CD4-positive, alpha-beta memory T cell (primary cell): Measurements from ENCODE around the gene INPP4B. TPM values are rescaled to one million over a fixed set of nuclear protein-coding genes. Genes with fewer than 3 reads are reported as not detected.

Source experiments
- CTCF ChIA-PET: fragments of 350-600 bp; sonication (Branson Sonifier 250); formaldehyde crosslinking; loops from one replicate; lab custom pipeline; 2021; ENCODE audit warnings: inconsistent platforms; ENCODE audit not compliant: partially characterized antibody; lab: Charles Lee
- POLR2A ChIA-PET: fragments of 350-600 bp; sonication (Branson Sonifier 250); formaldehyde crosslinking; loops from one replicate; lab custom pipeline; 2021; ENCODE audit not compliant: partially characterized antibody; lab: Charles Lee
- DNase-seq, 5 donors: peaks; one replicate each; pipeline versions ENCODE4 v3.0.0 to v3.0.0-alpha.2; 2020 to 2022; ENCODE audit warnings: mixed read lengths in 1 of 5
- H3K27ac ChIP-seq: one replicate; pipeline ENCODE4 v1.7.0; 2013; ENCODE audit warnings: low read depth, low read length
- H3K27me3 ChIP-seq: 2 replicates; pipeline ENCODE4 v1.7.0; 2013; ENCODE audit warnings: mild to moderate bottlenecking, low read length, moderate library complexity; ENCODE audit not compliant: insufficient read depth
- H3K36me3 ChIP-seq: 2 replicates; pipeline ENCODE4 v1.7.0; 2013; ENCODE audit warnings: mild to moderate bottlenecking, low read length, moderate library complexity; ENCODE audit not compliant: insufficient read depth
- H3K4me1 ChIP-seq: 2 replicates; pipeline ENCODE4 v1.7.0; 2013; ENCODE audit warnings: mild to moderate bottlenecking, low read length, moderate library complexity; ENCODE audit not compliant: insufficient read depth
- H3K4me3 ChIP-seq, 2 donors: one replicate each; pipeline ENCODE4 v1.7.0; 2013; ENCODE audit warnings: low read length in 2 of 2, mild to moderate bottlenecking in 1 of 2
- H3K9me3 ChIP-seq, 2 donors: one replicate each; pipeline ENCODE4 v1.7.0; 2013; ENCODE audit warnings: low read length in 2 of 2, control low read depth in 1 of 2; ENCODE audit not compliant: control insufficient read depth in 1 of 2
- H3K27ac Mint-ChIP-seq, 7 donors: one replicate each; pipeline ENCODE4 v1.8.0; 2020 to 2021; ENCODE audit warnings: mixed read lengths in 7 of 7, mild to moderate bottlenecking in 6 of 7, inconsistent platforms in 3 of 7, moderate library complexity in 3 of 7
- H3K27me3 Mint-ChIP-seq, 2 donors: one replicate each; pipeline ENCODE4 v1.8.0; 2020 to 2021; ENCODE audit warnings: mixed read lengths in 2 of 2
- H3K36me3 Mint-ChIP-seq, 2 donors: one replicate each; pipeline ENCODE4 v1.8.0; 2020 to 2021; ENCODE audit warnings: mixed read lengths in 2 of 2, inconsistent platforms in 1 of 2, mild to moderate bottlenecking in 1 of 2
- H3K4me1 Mint-ChIP-seq, 4 donors: one replicate each; pipeline ENCODE4 v1.8.0; 2020 to 2021; ENCODE audit warnings: mixed read lengths in 4 of 4, mild to moderate bottlenecking in 1 of 4
- H3K4me3 Mint-ChIP-seq, 8 donors: one replicate each; pipeline ENCODE4 v1.8.0; 2020 to 2021; ENCODE audit warnings: mixed read lengths in 8 of 8, mild to moderate bottlenecking in 7 of 8, moderate library complexity in 6 of 8, inconsistent platforms in 3 of 8
- H3K9me3 Mint-ChIP-seq, 8 donors: one replicate each; pipeline ENCODE4 v1.8.0; 2020 to 2021; ENCODE audit warnings: mixed read lengths in 8 of 8, mild to moderate bottlenecking in 5 of 8, inconsistent platforms in 3 of 8, moderate library complexity in 1 of 8
- intact Hi-C: fragments of 100-400 bp; cut with micrococcal nuclease; formaldehyde crosslinking; loops from one replicate; pipeline ENCODE4 v1.15.1; 2023
- polyA plus RNA-seq, 2 donors: library from polyadenylated mRNA; unstranded; fragments of 300-500 nt; fragmentation: Illumina TruSeq; gene quantifications; one replicate each; pipeline ENCODE4 v1.2.3, GENCODE V29; 2021
- total RNA-seq, 2 experiments: library from RNA; stranded (reverse); gene quantifications; one replicate each; pipeline ENCODE4 v1.2.3, GENCODE V29; 2021

Gene INPP4B
- total and polyA plus RNA-seq, 4 experiments from 2014 or later, result 76.7 to 112 (median 80.8) TPM

GRCh38 chr4:141999446-142000143 is 846.5 kb downstream of the INPP4B start:
- no peak overlapping the region for H3K27ac Mint-ChIP-seq
- intact Hi-C loops, result no loop called here
- Histone ChIP-seq H3K36me3 (no peaks in the 10 kb centered on the region), H3K9me3 (no peaks in the 10 kb centered on the region), H3K4me1 (no peaks in the 10 kb centered on the region), H3K27me3 (no peaks in the 10 kb centered on the region), H3K4me3 (no peak overlapping the region), H3K27ac (no peak overlapping the region)
- no peaks in the 10 kb centered on the region for H3K36me3 Mint-ChIP-seq
- DNase-seq, result no peak
- H3K27me3 Mint-ChIP-seq, result peaks cover 2 to 8% of the 10 kb centered on the region in 2 donors
- no peaks in the 10 kb centered on the region for H3K4me1 Mint-ChIP-seq
- ChIA-PET CTCF (no interaction called here), POLR2A (no interaction called here)
- peaks cover 2 to 8% (median 5%) of the 10 kb centered on the region in 8 donors for H3K9me3 Mint-ChIP-seq
- H3K4me3 Mint-ChIP-seq, result no peak overlapping the region

GRCh38 chr4:141995056-141995455 is 851.0 kb downstream of the INPP4B start:
- intact Hi-C loops, result no loop called here
- DNase-seq, result no peak

GRCh38 chr4:141977433-141977832 is 868.7 kb downstream of the INPP4B start:
- Mint-ChIP-seq H3K9me3 (peaks cover 0 to 8% (median 0%) of the 10 kb centered on the region in 8 donors), H3K27me3 (peaks cover 2 to 6% of the 10 kb centered on the region in 2 donors), H3K36me3 (no peaks in the 10 kb centered on the region), H3K4me3 (no peak overlapping the region), H3K27ac (no peak overlapping the region), H3K4me1 (peaks cover 0 to 2% (median 0%) of the 10 kb centered on the region in 4 donors)
- Histone ChIP-seq H3K27me3 (no peaks in the 10 kb centered on the region), H3K4me3 (no peak overlapping the region), H3K4me1 (no peaks in the 10 kb centered on the region), H3K9me3 (no peaks in the 10 kb centered on the region), H3K27ac (no peak overlapping the region), H3K36me3 (no peaks in the 10 kb centered on the region)
- intact Hi-C loops, result no loop called here
- ChIA-PET CTCF (no interaction called here), POLR2A (no interaction called here)
- no peak for DNase-seq

More at GRCh38 chr4:141995056-141995455, 851.0 kb downstream of the INPP4B start:
- Histone ChIP-seq H3K9me3 (no peaks in the 10 kb centered on the region), H3K27me3 (no peaks in the 10 kb centered on the region), H3K36me3 (no peaks in the 10 kb centered on the region), H3K4me1 (no peaks in the 10 kb centered on the region), H3K4me3 (no peak overlapping the region), H3K27ac (no peak overlapping the region)
- Mint-ChIP-seq H3K36me3 (peaks cover 0 to 4% of the 10 kb centered on the region in 2 donors), H3K9me3 (peaks cover 3 to 20% (median 11%) of the 10 kb centered on the region in 8 donors), H3K4me1 (no peaks in the 10 kb centered on the region), H3K27me3 (peaks cover 6 to 20% of the 10 kb centered on the region in 2 donors), H3K4me3 (no peak overlapping the region), H3K27ac (no peak overlapping the region)
- CTCF ChIA-PET, result no interaction called here
- POLR2A ChIA-PET, result no interaction called here
